Stimulated activated CD8-positive, alpha-beta memory T cell treated with anti-CD3 and anti-CD28 coated beads, Interleukin-7, amount 100 ng/mL, for 1 hour (primary cell): ENCODE results near the gene FAM180A.

Source experiments
- DNase-seq, 2 donors: peaks; one replicate each; pipeline ENCODE4 v3.0.0-alpha.2; 2020; ENCODE audit warnings: low read depth in 2 of 2

FAM180A gene

GRCh38 chr7:135683609-135684008, 65.0 kb downstream of the FAM180A start:
- no peak for DNase-seq

GRCh38 chr7:135682191-135682590, 66.4 kb downstream of the FAM180A start:
- no peak for DNase-seq

- DNase-seq = no peak
These were observed 66.9 kb downstream of the FAM180A start for GRCh38 chr7:135681762-135682161.
